HEK293 (cell line): Measurements from ENCODE around the gene SHOX.

Experiments used
- CTCF ChIA-PET: fragments of 350-600 bp; formaldehyde crosslinking; extraction: SDS; loops from one replicate; lab custom pipeline; 2021; ENCODE audit warnings: antibody characterized with exemption; lab: Yijun Ruan, JAX
- POLR2A ChIA-PET: fragments of 300-600 bp; formaldehyde crosslinking; extraction: SDS; loops from one replicate; lab custom pipeline; 2020; ENCODE audit warnings: antibody characterized with exemption, inconsistent platforms; lab: Yijun Ruan, JAX
- H3K27ac ChIP-seq: fragments of 200-500 bp; sonication (Bioruptor generic); 2 replicates; pipeline ENCODE4 v1.5.1; 2014; ENCODE audit warnings: low read depth, low read length, control low read depth, inconsistent platforms; ENCODE audit errors: extremely low read depth
- H3K36me3 ChIP-seq, 2 experiments: fragments of 200-500 bp in 1 of 2; sonication (Bioruptor generic) in 1 of 2; 1 replicate in 1 of 2; 2 replicates in 1 of 2; pipeline ENCODE4 v1.5.1; 2014 to 2017; ENCODE audit warnings: inconsistent platforms in 2 of 2, low read length in 2 of 2; ENCODE audit not compliant: control insufficient read depth in 2 of 2, insufficient read depth in 1 of 2
- H3K4me1 ChIP-seq: fragments of 200-500 bp; sonication (Bioruptor generic); 2 replicates; pipeline ENCODE4 v1.5.1; 2014; ENCODE audit warnings: mild to moderate bottlenecking, low read length, inconsistent platforms; ENCODE audit not compliant: control insufficient read depth, insufficient read depth
- H3K4me3 ChIP-seq: 2 replicates; pipeline ENCODE4 v1.5.1; 2011; ENCODE audit warnings: low read depth, mild to moderate bottlenecking, control low read depth, low read length, moderate library complexity
- H3K9me3 ChIP-seq: fragments of 200-500 bp; sonication (Bioruptor generic); 2 replicates; pipeline ENCODE4 v1.5.1; 2014; ENCODE audit warnings: low read depth, low read length, inconsistent platforms; ENCODE audit not compliant: control insufficient read depth, insufficient read depth
- HOXA7 ChIP-seq: sonication (generic); formaldehyde crosslinking; IDR thresholded peaks from 2 replicates; pipeline ENCODE4 v1.8.1; 2022; ENCODE audit warnings: missing genetic modification reagents, borderline replicate concordance
- IKZF3 ChIP-seq: fragments of 450-650 bp; IDR thresholded peaks from 2 replicates; pipeline ENCODE4 v1.5.0; 2018; ENCODE audit warnings: missing biosample characterization, mild to moderate bottlenecking, missing genetic modification characterization, moderate library complexity
- OSR2 ChIP-seq: fragments of 450-650 bp; formaldehyde crosslinking; IDR thresholded peaks from 2 replicates; pipeline ENCODE4 v1.5.1; 2016; ENCODE audit warnings: missing biosample characterization, missing genetic modification characterization
- OVOL3 ChIP-seq: fragments of 450-650 bp; formaldehyde crosslinking; IDR thresholded peaks from 2 replicates; pipeline ENCODE4 v1.5.1; 2016; ENCODE audit warnings: missing biosample characterization, missing genetic modification characterization
- ZEB2 ChIP-seq: fragments of 450-650 bp; formaldehyde crosslinking; IDR thresholded peaks from 2 replicates; pipeline ENCODE4 v1.5.1; 2016; ENCODE audit warnings: missing biosample characterization, missing genetic modification characterization
- ZFP3 ChIP-seq: fragments of 450-650 bp; formaldehyde crosslinking; IDR thresholded peaks from 2 replicates; pipeline ENCODE4 v1.5.1; 2016; ENCODE audit warnings: low read depth, missing biosample characterization, missing genetic modification characterization
- ZNF140 ChIP-seq: fragments of 450-650 bp; formaldehyde crosslinking; IDR thresholded peaks from 2 replicates; pipeline ENCODE4 v1.5.1; 2016; ENCODE audit warnings: missing biosample characterization, missing genetic modification characterization
- ZNF175 ChIP-seq: fragments of 450-650 bp; formaldehyde crosslinking; IDR thresholded peaks from 2 replicates; pipeline ENCODE4 v1.5.1; 2016; ENCODE audit warnings: missing biosample characterization, missing genetic modification characterization
- ZNF433 ChIP-seq: fragments of 450-650 bp; formaldehyde crosslinking; IDR thresholded peaks from 2 replicates; pipeline ENCODE4 v1.5.1; 2016; ENCODE audit warnings: missing biosample characterization, missing genetic modification characterization, low read depth
- ZNF501 ChIP-seq: fragments of 450-650 bp; formaldehyde crosslinking; IDR thresholded peaks from 2 replicates; pipeline ENCODE4 v1.5.1; 2016; ENCODE audit warnings: missing biosample characterization, missing genetic modification characterization
- ZNF530 ChIP-seq: fragments of 450-650 bp; formaldehyde crosslinking; IDR thresholded peaks from 2 replicates; pipeline ENCODE4 v1.5.1; 2016; ENCODE audit warnings: low read depth, missing biosample characterization, missing genetic modification characterization
- ZNF624 ChIP-seq: fragments of 450-650 bp; formaldehyde crosslinking; IDR thresholded peaks from 2 replicates; pipeline ENCODE4 v1.5.1; 2017; ENCODE audit warnings: missing biosample characterization, missing genetic modification characterization
- ZNF629 ChIP-seq: fragments of 450-650 bp; formaldehyde crosslinking; IDR thresholded peaks from 2 replicates; pipeline ENCODE4 v1.5.1; 2017; ENCODE audit warnings: missing biosample characterization, missing genetic modification characterization
- ZNF658 ChIP-seq: fragments of 450-650 bp; formaldehyde crosslinking; IDR thresholded peaks from 2 replicates; pipeline ENCODE4; 2016; ENCODE audit warnings: missing biosample characterization, missing genetic modification characterization
- ZNF670 ChIP-seq: fragments of 450-650 bp; formaldehyde crosslinking; IDR thresholded peaks from 2 replicates; pipeline ENCODE4 v1.5.1; 2016; ENCODE audit warnings: missing biosample characterization, missing genetic modification characterization, low read depth
- ZNF785 ChIP-seq: fragments of 450-650 bp; formaldehyde crosslinking; IDR thresholded peaks from 2 replicates; pipeline ENCODE4 v1.5.1; 2016; ENCODE audit warnings: missing biosample characterization, missing genetic modification characterization
- TF ChIP-seq, protein P1 (sequence below): fragments of 450-650 bp; formaldehyde crosslinking; IDR thresholded peaks from 2 replicates; pipeline ENCODE4 v1.5.1; 2017; ENCODE audit warnings: missing biosample characterization, missing genetic modification characterization
- TF ChIP-seq, protein P2 (sequence below): fragments of 450-650 bp; formaldehyde crosslinking; IDR thresholded peaks from 2 replicates; pipeline ENCODE4 v1.5.1; 2016; ENCODE audit warnings: missing biosample characterization, missing genetic modification characterization
- TF ChIP-seq, protein P3 (sequence below): fragments of 450-650 bp; formaldehyde crosslinking; IDR thresholded peaks from 2 replicates; pipeline ENCODE4 v1.5.1; 2016; ENCODE audit warnings: missing biosample characterization, missing genetic modification characterization
- TF ChIP-seq, protein P4 (sequence below): fragments of 450-650 bp; formaldehyde crosslinking; optimal IDR thresholded peaks from 2 replicates; pipeline ENCODE3; 2016; ENCODE audit warnings: missing biosample characterization, mild to moderate bottlenecking, missing genetic modification characterization
- TF ChIP-seq, protein P5 (sequence below): fragments of 450-650 bp; formaldehyde crosslinking; IDR thresholded peaks from 2 replicates; pipeline ENCODE4 v1.5.1; 2016; ENCODE audit warnings: missing biosample characterization, missing genetic modification characterization, borderline replicate concordance

Gene SHOX

DNA sequence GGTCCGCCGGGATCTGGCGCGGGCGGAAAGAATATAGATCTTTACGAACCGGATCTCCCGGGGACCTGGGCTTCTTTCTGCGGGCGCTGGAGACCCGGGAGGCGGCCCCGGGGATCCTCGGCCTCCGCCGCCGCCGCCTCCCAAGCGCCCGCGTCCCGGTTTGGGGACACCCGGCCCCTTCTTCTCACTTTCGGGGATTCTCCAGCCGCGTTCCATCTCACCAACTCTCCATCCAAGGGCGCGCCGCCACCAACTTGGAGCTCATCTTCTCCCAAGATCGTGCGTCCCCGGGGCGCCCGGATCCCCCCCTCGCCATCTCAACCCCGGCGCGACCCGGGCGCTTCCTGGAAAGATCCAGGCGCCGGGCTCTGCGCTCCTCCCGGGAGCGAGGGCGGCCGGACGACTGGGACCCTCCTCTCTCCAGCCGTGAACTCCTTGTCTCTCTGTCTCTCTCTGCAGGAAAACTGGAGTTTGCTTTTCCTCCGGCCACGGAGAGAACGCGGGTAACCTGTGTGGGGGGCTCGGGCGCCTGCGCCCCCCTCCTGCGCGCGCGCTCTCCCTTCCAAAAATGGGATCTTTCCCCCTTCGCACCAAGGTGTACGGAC lies 482 bp upstream of the SHOX start (continued):
- TF ChIP-seq, protein P1, sequence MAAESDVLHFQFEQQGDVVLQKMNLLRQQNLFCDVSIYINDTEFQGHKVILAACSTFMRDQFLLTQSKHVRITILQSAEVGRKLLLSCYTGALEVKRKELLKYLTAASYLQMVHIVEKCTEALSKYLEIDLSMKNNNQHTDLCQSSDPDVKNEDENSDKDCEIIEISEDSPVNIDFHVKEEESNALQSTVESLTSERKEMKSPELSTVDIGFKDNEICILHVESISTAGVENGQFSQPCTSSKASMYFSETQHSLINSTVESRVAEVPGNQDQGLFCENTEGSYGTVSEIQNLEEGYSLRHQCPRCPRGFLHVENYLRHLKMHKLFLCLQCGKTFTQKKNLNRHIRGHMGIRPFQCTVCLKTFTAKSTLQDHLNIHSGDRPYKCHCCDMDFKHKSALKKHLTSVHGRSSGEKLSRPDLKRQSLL: no peak

DNA sequence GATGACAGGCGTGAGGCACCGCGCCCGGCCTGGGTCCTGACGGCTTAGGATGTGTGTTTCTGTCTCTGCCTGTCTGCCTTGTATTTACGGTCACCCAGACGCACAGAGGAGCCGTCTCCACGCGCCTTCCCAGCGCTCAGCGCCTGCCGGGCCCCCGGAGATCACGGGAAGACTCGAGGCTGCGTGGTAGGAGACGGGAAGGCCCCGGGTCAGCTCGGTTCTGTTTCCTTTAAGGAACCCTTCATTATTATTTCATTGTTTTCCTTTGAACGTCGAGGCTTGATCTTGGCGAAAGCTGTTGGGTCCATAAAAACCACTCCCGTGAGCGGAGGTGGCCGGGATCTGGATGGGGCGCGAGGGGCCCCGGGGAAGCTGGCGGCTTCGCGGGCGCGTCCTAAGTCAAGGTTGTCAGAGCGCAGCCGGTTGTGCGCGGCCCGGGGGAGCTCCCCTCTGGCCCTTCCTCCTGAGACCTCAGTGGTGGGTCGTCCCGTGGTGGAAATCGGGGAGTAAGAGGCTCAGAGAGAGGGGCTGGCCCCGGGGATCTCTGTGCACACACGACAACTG lies 1.3 kb downstream of the SHOX start:
- ChIA-PET CTCF (no interaction called here), POLR2A (no interaction called here)
- H3K4me1 ChIP-seq: no peaks in the 10 kb centered on the region
- H3K4me3 ChIP-seq: no peak overlapping the region
- no peaks in the 10 kb centered on the region for H3K9me3 ChIP-seq
- no peak overlapping the region for H3K27ac ChIP-seq
- TF ChIP-seq ZNF501 (tag by site-specific recombination) (no peak), ZNF175 (tag by site-specific recombination) (no peak), ZFP3 (tag by site-specific recombination) (no peak), ZNF785 (tag by site-specific recombination) (no peak), ZNF530 (tag by site-specific recombination) (no peak), ZNF140 (no peak), ZNF629 (tag by site-specific recombination) (no peak), ZNF670 (tag by site-specific recombination) (no peak), IKZF3 (no peak)
- TF ChIP-seq, protein P2, sequence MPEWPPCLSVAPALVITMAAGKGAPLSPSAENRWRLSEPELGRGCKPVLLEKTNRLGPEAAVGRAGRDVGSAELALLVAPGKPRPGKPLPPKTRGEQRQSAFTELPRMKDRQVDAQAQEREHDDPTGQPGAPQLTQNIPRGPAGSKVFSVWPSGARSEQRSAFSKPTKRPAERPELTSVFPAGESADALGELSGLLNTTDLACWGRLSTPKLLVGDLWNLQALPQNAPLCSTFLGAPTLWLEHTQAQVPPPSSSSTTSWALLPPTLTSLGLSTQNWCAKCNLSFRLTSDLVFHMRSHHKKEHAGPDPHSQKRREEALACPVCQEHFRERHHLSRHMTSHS: no peak
- TF ChIP-seq, protein P3, sequence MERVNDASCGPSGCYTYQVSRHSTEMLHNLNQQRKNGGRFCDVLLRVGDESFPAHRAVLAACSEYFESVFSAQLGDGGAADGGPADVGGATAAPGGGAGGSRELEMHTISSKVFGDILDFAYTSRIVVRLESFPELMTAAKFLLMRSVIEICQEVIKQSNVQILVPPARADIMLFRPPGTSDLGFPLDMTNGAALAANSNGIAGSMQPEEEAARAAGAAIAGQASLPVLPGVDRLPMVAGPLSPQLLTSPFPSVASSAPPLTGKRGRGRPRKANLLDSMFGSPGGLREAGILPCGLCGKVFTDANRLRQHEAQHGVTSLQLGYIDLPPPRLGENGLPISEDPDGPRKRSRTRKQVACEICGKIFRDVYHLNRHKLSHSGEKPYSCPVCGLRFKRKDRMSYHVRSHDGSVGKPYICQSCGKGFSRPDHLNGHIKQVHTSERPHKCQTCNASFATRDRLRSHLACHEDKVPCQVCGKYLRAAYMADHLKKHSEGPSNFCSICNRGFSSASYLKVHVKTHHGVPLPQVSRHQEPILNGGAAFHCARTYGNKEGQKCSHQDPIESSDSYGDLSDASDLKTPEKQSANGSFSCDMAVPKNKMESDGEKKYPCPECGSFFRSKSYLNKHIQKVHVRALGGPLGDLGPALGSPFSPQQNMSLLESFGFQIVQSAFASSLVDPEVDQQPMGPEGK (tag by site-specific recombination): no peak
- H3K36me3 ChIP-seq: no peaks in the 10 kb centered on the region

DNA sequence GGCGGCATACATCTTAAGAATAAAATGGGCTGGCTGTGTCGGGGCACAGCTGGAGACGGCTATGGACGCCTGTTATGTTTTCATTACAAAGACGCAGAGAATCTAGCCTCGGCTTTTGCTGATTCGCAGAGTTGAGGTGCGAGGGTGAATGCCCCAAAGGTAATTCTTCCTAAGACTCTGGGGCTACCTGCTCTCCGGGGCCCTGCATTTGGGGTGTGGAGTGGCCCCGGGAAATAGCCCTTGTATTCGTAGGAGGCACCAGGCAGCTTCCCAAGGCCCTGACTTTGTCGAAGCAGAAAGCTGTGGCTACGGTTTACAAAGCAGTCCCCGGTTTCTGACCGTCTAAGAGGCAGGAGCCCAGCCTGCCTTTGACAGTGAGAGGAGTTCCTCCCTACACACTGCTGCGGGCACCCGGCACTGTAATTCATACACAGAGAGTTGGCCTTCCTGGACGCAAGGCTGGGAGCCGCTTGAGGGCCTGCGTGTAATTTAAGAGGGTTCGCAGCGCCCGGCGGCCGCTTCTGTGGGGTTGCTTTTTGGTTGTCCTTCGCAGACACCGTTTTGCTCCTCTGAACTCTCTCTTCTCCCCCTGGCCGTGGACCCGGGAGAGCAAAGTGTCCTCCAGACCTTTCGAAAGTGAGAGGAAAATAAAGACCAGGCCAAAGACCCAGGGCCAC lies 1.9 kb downstream of the SHOX start:
- Histone ChIP-seq H3K9me3 (no peaks in the 10 kb centered on the region), H3K36me3 (no peaks in the 10 kb centered on the region), H3K4me1 (no peaks in the 10 kb centered on the region), H3K27ac (no peak overlapping the region), H3K4me3 (no peak overlapping the region)
- CTCF ChIA-PET: no interaction called here
- no peak for TF ChIP-seq OSR2 (tag by site-specific recombination)
- TF ChIP-seq, protein P4, sequence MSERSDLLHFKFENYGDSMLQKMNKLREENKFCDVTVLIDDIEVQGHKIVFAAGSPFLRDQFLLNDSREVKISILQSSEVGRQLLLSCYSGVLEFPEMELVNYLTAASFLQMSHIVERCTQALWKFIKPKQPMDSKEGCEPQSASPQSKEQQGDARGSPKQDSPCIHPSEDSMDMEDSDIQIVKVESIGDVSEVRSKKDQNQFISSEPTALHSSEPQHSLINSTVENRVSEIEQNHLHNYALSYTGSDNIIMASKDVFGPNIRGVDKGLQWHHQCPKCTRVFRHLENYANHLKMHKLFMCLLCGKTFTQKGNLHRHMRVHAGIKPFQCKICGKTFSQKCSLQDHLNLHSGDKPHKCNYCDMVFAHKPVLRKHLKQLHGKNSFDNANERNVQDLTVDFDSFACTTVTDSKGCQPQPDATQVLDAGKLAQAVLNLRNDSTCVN (tag by site-specific recombination): no peak
- no peak for TF ChIP-seq ZNF433 (tag by site-specific recombination)
- TF ChIP-seq HOXA7 (CRISPR knock-in tag): no peak
- TF ChIP-seq ZNF658 (tag by site-specific recombination): no peak
- TF ChIP-seq ZNF624 (tag by site-specific recombination): no peak
- TF ChIP-seq ZEB2 (tag by site-specific recombination): no peak
- TF ChIP-seq, protein P5, sequence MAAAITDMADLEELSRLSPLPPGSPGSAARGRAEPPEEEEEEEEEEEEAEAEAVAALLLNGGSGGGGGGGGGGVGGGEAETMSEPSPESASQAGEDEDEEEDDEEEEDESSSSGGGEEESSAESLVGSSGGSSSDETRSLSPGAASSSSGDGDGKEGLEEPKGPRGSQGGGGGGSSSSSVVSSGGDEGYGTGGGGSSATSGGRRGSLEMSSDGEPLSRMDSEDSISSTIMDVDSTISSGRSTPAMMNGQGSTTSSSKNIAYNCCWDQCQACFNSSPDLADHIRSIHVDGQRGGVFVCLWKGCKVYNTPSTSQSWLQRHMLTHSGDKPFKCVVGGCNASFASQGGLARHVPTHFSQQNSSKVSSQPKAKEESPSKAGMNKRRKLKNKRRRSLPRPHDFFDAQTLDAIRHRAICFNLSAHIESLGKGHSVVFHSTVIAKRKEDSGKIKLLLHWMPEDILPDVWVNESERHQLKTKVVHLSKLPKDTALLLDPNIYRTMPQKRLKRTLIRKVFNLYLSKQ (tag by site-specific recombination): no peak
- no peak for TF ChIP-seq OVOL3 (tag by site-specific recombination)
- TF ChIP-seq, all 188 proteins: peak for 0
- POLR2A ChIA-PET: no interaction called here
